LNCaP clone FGC (cell line): ENCODE data around the gene GSTM2.
"Not testable (repeated sequence)": the region's sequence is repeated elsewhere in the genome, so short reads cannot be mapped to it uniquely, and the experiment has no call there.

Experiments
- DNase-seq: peaks from one replicate; pipeline ENCODE4 v3.0.0-alpha.2; 2011; ENCODE audit warnings: low read depth
- H3K4me3 ChIP-seq: 2 replicates; pipeline ENCODE4 v1.5.1; 2011; ENCODE audit warnings: mild to moderate bottlenecking, low read depth, low read length, control low read depth
- CTCF ChIP-seq: IDR thresholded peaks from 2 replicates; pipeline ENCODE4 v1.5.1; 2012; ENCODE audit warnings: mild to moderate bottlenecking; ENCODE audit not compliant: control insufficient read depth, insufficient read depth; ENCODE audit errors: extremely low read depth

The GSTM2 gene

GRCh38 chr1:109659145-109659544 lies 8.7 kb upstream of the GSTM2 start:
- DNase-seq = no peak
- TF ChIP-seq CTCF = no peak
- H3K4me3 ChIP-seq = no peak overlapping the region

GRCh38 chr1:109659997-109660690 lies 7.7 kb upstream of the GSTM2 start:
- no peak for TF ChIP-seq CTCF
- no peak for DNase-seq
- H3K4me3 ChIP-seq = no peak overlapping the region

DNA sequence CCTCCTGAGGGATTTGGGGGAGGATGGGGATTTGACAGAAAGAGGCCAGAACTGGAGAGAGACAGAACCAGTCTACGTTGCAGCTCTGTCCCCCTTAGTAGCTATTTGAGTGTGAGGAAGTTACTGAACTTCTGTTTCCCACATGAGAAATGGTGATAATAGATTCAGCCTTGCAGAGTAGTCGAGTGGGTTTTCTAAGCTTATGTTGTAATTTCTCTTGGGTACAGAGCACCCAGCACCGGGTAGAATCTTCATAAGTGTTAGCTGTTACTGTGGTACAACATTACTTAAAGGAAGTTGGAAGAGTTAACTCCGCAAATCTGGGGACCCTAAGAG lies 7.2 kb upstream of the GSTM2 start:
- not testable (repeated sequence) for H3K4me3 ChIP-seq, DNase-seq

GRCh38 chr1:109661391-109661790 lies 6.5 kb upstream of the GSTM2 start:
- DNase-seq = no peak
- H3K4me3 ChIP-seq = no peak overlapping the region
- TF ChIP-seq CTCF = no peak

- TF ChIP-seq CTCF = no peak
- no peak for DNase-seq
- no peak overlapping the region for H3K4me3 ChIP-seq
These were observed 3.2 kb upstream of the GSTM2 start for GRCh38 chr1:109664671-109665070.

- no peak for TF ChIP-seq CTCF
- H3K4me3 ChIP-seq = no peak overlapping the region
- DNase-seq = no peak
These were observed 392 bp downstream of the GSTM2 start for GRCh38 chr1:109668123-109668775.

GRCh38 chr1:109669246-109669948 lies 1.5 kb downstream of the GSTM2 start:
- no peak for DNase-seq
- no peak for TF ChIP-seq CTCF
- H3K4me3 ChIP-seq = no peak overlapping the region

GRCh38 chr1:109669949-109670302 lies 2.1 kb downstream of the GSTM2 start:
- DNase-seq = not testable (repeated sequence)

More at GRCh38 chr1:109669949-109670302, 2.1 kb downstream of the GSTM2 start:
- not testable (repeated sequence) for H3K4me3 ChIP-seq
